HG03175 (cell line): ENCODE results near the gene TMEM200C.

ENCODE experiments used
- ATAC-seq: cut with Tn5 transposase; IDR thresholded peaks from one replicate; pipeline ENCODE4 v1.9.1; 2021; ENCODE audit warnings: mild to moderate bottlenecking, moderate library complexity; ENCODE audit not compliant: unreplicated experiment

TMEM200C gene

DNA sequence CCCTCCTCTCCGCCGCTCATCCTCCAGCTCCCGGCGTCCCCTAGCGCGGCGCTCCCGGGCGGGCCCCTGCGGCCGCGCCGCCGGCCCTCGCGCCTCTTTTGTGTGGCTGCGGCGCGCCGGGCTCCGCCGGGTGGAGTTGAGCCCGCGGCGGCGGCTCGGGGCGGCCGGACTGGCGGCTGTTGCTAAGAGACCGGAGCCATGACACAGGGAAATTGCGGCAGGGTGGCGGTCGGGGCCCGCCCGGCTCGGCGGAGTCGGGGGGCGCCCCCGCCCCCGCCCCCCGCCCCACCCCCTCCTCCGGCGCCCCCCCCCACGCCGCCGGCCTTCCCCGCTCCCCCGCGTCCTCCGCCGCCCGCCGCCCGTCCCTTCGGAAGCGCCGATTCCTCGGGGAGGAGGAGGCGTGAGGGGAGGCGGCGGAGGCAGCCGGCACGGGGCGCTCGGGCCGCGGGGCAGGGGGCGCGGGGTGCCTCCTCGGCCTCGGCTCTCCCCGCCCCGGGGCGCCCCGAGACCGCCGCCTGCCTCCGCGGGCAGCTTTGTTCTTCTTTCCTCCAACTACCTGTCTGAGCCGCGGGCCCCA is at the start of gene TMEM200C:
Gene TMEM200C, minus strand, starts transcription at position 224 of the 577 bp plus-strand sequence. CDS start 3,459 bp downstream, outside the sequence.
- ATAC-seq, result no peak

DNA sequence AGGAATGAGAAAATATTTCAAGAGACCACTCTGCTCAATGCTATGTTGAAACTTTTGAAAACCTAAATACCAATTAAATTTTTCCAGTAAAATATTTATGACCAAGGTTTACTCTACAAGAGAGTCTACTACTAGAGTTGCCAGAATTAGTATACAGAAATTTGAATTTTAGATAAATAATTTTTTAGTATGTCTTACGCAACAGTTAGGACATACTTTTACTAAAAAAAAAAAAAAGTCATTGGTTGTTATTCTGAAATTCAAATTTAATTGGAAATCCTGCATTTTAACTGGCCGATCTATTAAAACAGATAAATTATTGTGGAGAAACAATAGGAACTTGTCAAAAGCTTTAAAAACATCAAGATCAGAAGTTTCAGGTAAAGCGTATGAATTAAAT is 49.1 kb upstream of the TMEM200C start:
- no peak for ATAC-seq

DNA sequence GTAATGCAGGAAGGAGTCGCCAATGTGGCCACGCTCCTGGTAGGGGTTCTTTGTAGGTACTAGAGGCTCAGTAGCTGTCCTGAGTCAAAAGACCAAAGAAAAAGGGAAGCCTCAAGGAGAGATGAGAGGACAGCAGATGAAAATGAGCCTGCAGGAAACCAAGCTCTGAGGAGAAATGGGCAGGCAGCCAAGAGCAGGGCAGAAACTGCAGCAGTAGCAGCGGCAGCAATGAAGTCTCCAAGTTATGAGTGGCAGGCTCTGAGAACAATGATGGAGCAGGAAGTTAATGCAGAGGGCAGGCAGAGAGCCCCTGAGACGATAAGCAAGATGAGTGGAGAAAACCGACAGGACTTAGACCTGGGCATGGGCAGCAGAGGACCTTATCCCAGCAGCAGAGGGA is 48.2 kb upstream of the TMEM200C start:
- ATAC-seq, result no peak

DNA sequence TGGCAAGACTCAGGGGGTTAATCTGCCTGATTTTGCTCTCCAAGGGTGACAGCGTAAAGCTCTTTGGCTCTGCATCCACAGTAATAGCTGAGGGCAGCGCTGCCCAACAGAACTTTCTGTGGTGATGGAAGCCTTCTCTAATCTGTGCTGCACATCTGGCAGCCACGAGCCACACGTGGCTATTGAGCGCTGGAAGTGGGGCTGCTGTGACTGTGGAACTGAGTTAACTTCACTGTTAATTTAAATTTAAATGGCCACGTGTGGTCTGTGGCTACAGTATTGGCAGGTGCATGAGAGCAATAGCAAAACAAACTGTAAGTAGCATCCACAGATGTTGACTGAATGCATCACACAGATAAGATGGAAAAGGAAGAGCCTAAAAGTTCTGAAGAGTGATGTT is 47.3 kb upstream of the TMEM200C start:
- ATAC-seq, result no peak

DNA sequence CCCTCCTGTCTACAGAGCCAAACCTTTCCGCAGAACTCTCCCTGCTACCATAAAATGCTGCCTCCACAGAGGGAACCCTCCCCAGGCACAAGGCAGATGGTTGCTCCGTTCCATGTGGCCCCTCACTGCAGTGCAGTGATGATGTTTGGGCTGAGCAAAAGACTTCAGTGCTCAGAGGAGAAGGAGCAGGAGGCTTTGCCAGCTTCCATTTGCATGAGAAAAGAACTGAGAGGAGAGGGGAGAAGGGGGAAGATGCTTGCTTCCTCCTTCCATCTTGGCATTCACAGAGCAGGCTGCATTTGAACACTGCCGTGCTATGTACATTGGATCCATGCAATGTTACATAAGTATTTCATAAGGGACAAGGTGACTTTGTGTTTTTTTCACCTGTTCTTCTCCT is 46.6 kb upstream of the TMEM200C start:
- no peak for ATAC-seq

DNA sequence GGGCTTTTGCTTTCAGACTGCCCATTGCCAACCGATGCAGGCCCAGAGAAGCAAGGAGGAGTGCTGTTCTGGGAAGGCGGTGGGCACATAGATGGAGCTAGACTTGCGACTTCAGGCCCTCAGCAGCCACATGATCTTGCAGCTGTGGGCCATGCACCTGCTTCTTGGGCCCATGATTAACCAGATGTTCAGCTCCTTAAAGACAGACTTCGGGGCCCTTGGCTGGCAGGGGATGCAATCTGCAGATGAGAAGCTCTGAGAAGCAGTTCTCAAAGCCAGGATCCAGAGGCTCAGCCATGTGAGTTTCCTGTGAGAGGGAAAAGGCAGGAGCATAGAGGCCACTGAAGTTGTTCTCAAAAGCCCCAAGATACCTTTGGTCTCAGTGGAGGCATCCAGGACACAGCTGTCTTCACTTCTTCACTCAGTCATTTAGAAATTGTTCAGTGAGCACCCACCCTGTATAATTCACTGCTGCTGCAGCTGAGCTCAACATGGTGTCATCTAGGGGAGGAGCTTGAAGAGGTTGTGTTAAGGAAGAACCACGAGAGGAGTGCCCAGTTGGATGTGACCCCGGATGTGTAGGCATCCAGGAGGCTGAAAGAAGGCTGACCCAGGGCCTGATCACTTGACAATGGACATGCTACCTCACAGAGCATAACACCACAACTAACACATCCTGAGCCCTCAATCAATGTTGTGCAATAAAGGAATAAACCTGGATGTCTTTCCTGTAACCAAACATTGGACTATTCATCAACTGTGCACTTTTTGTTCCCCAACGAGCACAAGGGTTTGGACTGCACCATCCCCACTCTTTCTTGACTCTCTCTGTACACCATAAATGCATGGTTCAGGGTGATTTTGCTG is 44.7 kb upstream of the TMEM200C start:
- no peak for ATAC-seq

DNA sequence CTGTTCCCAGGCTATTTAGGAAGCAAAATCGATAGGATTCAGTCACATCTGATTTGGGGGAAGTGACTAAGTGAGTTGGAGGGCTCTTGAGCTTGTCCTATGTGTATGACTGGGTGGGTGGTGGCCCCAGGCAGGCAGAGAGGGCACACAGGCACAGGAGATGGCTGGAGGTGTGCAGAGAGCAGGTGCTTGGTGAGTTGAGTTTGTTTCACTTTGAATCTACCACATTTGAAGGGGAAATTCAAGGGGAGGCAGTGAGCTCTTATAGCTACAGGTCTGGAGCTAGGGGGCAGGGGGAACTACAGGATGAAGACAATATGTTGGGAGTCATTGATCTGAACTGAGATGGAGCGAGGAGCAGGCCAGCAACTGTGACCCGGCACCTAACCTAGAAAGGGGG is 42.5 kb upstream of the TMEM200C start:
- no peak for ATAC-seq

DNA sequence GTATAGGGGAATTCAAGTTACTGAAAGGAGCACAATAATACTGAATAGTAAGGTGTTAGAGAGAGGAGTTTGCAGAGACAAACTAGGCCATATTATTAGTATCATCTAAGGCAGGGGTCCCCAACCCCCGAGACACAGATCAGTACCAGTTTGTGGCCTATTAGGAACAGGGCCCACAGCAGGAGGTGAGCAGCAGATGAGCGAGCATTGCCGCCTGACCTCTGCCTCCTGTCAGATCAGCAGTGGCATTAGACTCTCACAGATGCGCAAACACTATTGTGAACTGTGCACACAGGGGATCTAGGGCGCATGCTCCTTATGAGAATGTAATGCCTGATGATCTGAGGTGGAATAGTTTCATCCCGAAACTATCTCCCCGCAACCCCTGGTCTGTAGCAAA is 41.8 kb upstream of the TMEM200C start:
- ATAC-seq, result no peak

DNA sequence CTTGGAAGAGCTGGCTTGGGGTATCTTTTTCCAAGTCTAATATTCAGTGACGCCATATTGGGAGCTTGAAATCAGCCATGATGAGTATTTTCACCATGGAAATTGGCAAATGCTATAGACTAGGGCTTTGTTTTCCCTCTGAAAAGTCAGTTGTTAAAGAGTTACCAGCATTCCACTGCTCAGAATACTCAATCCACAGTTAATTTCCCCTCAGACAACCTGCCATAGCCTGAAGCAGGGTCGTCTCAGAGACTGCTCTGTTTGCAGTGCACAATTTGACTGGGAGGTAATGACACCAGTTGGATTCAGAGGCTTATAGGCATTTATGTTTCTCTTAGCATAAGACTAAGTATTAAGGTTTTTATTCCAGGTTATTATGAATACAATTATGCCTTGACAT is 35.5 kb upstream of the TMEM200C start:
- ATAC-seq, result no peak

DNA sequence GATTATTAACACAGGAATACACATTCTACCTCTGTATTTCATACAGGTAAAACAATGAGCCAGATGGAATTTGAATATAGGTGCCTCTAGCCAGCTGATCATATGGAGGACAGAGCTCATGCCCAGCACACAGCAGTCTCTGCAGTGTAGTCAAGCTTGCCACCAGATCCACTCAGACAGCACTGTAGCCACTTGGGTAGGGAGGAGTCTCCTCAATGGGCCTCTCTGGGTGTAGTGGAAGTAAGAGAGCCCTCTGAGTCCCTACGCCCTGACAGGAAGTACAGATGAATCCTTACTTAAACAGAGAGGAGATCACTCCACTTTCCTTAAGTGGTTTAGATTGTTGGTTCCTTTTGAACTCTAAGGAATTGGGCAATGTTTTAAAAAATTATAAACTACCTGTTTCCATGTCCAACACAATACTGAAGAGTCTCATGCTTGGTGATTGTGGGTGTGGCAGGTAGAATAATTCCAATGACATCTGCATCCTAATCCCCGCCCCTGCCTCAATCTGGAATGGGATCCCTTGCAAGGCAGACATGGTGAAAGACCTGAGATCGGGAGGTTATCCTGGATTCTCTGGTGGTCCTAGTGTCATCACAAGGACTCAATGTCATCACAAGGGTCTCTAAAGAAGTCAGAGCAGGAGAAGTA is 23.0 kb upstream of the TMEM200C start:
- ATAC-seq, result no peak

DNA sequence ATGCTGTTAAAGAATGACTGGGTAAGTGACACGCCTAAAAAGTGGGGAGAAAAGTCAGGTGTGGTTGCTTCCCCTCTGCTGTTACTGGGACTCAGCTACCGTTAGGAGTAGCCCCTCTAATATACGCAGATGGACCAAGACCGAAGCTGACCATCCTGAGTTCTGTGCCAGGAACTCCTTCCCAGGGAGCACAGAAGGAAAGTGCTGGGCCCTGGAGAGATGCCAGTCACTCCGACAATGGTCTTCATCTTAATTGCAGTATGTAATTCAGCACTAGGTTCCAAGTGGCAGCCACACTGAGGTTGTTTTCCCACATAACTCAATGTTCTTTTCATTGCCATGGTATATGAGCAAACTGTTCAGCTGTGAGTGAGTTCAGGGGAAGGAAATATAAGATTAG is 19.6 kb upstream of the TMEM200C start:
- no peak for ATAC-seq

DNA sequence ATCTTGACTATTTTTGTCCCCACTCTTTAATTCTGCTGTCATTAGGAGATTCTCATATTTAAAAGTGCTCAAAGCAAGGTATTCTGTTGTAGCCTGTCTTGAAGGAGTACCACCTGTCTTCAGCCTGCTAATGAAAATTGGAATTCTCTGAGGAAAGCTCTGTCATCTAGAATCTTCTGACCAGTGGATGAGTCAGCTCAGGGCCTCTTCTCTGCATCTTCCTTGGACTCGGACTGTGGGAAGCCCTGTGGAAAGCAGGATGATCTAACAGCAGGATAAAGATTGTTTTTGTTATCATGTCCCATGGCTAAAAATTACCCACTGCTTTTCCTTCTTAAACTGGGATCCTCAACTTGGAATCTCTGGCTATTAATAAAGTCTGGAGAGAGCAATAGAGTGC is 18.7 kb upstream of the TMEM200C start:
- ATAC-seq, result no peak

DNA sequence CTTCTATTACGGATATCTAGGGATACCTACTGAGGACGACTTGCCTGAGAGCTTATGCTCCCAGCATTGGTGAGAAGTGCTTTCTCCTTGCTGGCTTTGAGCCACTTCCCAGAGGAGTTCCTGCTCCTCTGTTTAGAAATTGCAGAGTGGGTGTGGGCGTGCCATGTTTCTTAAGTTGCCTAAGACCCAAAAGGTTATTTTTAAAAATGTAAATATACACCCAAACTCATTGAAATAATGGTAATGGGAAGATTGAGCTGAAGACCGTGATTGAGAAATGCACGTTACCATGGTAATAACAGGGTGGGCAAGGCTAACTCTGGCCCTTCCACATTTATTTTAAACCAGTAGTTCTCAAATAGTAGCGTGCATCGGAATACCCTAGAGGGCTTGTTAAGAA is 17.2 kb upstream of the TMEM200C start:
- ATAC-seq, result no peak

DNA sequence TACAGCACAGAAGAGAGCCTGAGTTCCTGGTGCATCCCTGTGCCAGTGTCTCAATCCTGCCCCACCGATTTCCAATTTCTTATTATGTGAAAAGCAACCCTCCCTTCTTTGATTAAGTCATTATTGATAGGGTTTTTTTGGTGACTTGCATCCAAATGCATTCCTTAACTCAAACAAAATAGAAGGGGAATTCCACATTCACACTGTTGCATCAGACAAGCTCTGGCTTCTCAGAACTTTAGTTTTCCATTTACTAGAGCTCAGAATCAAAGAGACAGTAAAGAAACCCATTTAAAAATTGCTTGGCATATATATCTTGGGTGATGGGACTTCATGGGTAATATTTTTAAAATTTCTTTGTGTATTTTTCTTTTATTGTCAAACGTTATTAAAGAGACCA is 13.8 kb upstream of the TMEM200C start:
- no peak for ATAC-seq

DNA sequence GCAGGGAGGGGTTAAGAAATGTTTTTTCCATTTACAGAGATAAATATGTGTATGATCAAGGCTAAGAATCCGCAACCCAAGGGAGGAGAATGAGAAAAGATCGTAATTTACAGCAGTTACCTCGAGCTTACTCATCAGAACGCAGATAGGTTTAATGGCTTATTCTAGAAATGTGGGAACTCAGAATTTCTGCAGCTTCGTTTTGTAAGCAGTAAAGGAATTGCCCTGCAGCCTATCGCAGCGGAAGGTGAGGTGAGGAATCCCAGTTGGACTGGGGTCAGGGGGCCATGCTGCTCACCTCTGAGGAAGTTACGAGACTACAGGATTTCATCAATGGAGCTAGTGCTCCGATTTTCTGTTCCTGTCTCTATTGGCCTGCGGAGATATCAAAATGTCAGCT is 8.1 kb upstream of the TMEM200C start:
- no peak for ATAC-seq

DNA sequence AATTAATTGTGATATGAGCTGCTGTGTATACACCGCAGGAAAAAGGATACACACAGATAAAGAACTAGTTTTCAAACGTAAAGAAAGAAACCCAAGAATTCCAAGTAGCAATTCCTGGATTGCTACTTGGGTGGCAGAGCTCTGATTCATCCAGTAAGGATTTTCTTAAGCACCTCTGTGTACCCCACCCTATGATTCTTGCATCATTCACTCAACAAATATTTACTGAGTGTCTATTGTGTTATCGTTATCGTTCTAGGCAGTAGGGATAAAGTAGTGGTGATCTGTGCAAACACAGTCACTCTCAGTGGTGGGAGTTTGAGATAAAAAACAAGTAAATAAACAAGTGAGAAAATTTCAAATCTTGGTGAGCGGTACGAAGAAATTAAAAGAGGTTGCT is 4.9 kb upstream of the TMEM200C start:
- ATAC-seq, result no peak

DNA sequence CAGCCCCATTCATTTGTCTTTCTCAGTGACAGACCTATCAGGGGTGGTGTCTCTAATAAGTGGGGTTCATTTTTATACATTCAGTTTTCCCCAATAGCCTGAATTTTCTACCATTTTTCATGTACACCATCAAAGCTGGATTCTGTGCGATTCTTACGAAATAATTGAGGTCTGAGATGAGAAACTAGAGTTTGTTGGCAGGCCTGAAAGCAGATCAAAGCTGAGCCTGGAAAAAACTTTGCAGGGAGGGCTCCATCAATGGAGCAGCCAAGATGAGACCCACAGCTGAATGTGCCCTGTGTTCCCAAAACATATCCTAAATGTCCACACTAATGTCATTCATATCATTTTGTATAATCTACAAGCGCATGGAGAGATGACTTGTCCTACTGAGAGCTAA is 4.5 kb upstream of the TMEM200C start:
- no peak for ATAC-seq

DNA sequence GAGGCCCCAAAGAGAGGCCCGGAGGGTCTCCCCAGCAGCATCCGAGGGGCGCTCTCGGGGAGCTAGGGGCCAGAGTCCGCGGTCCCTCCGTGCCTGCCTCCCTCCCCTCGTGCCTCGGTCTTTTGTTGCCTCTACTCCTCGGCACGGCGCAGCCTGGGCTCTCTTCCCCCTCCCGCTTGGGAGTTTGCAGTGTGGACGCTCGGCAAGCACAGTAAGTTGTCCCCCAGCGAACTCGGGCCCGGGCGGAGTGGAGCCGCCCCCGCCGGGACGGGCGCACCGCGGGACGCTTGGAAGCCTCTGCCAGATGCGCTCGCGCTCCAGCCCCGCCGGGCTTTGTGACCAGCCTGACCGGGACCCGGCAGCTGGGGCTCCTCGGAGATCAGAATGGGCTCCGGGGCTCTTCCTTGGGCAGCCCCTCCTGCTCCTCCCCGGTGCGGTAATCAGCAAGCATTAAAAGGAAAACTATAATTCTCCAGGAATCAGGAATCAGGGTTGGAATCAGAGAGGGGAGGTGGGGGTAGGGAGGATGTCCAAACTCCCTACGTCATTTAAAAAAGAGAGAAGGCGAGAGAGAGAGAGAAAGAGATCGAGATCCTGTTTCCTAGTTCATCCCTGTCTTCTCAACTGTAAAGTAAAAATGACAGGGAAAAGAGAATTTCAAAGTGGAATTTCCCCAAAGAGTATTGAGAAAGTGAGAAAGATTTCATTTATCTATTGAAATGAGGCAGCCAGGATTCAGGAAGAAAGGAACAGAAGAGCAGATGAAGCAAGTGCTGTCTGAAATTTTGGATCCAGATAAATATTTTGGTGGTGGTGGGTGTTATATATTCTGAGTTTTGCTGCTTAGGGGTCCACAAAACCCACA is 786 bp upstream of the TMEM200C start:
- no peak for ATAC-seq

DNA sequence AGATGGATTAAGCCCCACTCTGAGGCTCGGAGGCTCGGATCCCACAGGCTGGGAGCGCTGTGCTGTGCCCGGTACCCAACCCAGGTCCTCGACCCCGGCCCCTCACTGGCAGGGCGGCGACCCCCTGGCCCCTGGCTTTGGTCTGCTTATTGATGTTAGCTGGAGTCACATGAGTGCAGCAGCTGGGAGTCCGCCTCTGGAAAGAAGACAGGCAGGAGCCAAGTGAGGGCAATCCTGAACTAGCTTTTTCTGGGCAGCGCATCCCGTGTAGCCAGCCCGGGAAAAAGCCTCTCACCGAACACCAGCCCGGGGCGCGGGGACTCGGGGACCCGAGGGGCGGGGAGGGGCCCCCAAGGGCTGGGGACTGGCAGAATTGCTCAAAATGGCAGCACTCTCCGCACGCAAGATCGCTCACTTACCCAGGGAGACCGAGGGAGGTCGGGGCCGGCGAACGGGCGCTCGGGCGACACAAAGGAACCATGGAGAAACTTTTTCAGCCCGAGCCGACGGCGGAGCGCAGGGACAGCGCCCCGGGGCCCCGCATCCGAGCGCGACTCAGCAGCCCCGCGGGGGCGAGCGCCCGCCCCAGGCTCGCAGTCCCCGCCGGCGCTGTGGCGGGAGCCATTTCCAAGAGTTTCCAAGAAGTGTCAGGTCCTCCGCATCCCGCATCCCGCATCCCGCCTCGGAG is 567 bp downstream of the TMEM200C start:
- ATAC-seq, result no peak

DNA sequence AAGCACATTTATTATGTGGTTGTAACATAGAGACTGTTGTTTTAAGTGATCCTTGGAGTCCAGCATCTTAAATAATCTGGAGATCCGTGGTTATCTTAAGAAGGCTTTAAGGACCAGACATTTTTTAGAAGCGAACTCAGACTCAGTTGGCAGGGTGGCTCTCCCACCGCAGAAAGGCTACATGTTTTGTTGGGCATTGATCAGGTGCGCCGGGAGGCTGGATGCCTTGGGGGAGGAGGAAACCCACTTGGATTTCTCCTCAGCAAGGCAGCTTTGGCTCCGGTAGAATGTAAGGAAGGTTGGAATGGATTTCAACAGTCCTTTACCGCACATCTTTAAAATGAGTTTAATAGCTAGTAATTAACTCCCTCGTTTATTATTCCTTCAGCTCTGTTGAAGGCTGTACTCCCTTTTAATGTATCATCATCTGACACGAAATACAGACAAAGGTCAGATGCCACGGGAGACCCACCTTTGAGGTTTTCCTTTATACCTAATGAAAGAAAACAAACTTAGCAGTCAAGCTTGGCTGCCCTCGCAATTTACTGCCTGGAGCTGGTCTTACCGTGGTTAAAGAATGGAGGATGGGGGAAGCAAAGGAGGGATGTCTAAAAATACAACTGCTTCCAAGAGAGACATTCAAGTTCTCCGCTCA is 1.2 kb downstream of the TMEM200C start:
- ATAC-seq, result no peak
